Peyer's patch (tissue), 4 donors: ENCODE results near the gene MICAL3.

Source experiments
- POLR2A ChIP-seq, 2 donors: fragments of 450-650 bp; IDR thresholded peaks; one replicate each; pipeline ENCODE4 v1.5.1; 2017; ENCODE audit warnings: antibody characterized with exemption in 2 of 2, mild to moderate bottlenecking in 2 of 2, moderate library complexity in 2 of 2
- TF ChIP-seq, protein P1 (sequence below), 6 experiments: fragments of 450-650 bp in 4 of 6; fragments of 200-600 bp in 2 of 6; sonication (generic) in 1 of 6; IDR thresholded peaks; one replicate each; pipeline ENCODE4 v1.5.1; 2017 to 2019; ENCODE audit warnings: antibody characterized with exemption in 6 of 6, mild to moderate bottlenecking in 3 of 6, moderate library complexity in 1 of 6

- TF ChIP-seq, protein P1, sequence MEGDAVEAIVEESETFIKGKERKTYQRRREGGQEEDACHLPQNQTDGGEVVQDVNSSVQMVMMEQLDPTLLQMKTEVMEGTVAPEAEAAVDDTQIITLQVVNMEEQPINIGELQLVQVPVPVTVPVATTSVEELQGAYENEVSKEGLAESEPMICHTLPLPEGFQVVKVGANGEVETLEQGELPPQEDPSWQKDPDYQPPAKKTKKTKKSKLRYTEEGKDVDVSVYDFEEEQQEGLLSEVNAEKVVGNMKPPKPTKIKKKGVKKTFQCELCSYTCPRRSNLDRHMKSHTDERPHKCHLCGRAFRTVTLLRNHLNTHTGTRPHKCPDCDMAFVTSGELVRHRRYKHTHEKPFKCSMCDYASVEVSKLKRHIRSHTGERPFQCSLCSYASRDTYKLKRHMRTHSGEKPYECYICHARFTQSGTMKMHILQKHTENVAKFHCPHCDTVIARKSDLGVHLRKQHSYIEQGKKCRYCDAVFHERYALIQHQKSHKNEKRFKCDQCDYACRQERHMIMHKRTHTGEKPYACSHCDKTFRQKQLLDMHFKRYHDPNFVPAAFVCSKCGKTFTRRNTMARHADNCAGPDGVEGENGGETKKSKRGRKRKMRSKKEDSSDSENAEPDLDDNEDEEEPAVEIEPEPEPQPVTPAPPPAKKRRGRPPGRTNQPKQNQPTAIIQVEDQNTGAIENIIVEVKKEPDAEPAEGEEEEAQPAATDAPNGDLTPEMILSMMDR (IDR thresholded peaks at IDR 0.05), result no peak
- no peak for TF ChIP-seq POLR2A (IDR thresholded peaks at IDR 0.05)
Measured at GRCh38 chr22:18069041-18069440, 44.7 kb upstream of the MICAL3 start.
